Measurements from ENCODE around the gene TCP10L.

GRCh38 chr21:32533053-32533452 is 52.3 kb downstream of the TCP10L start:
- TF ChIP-seq, protein P1, sequence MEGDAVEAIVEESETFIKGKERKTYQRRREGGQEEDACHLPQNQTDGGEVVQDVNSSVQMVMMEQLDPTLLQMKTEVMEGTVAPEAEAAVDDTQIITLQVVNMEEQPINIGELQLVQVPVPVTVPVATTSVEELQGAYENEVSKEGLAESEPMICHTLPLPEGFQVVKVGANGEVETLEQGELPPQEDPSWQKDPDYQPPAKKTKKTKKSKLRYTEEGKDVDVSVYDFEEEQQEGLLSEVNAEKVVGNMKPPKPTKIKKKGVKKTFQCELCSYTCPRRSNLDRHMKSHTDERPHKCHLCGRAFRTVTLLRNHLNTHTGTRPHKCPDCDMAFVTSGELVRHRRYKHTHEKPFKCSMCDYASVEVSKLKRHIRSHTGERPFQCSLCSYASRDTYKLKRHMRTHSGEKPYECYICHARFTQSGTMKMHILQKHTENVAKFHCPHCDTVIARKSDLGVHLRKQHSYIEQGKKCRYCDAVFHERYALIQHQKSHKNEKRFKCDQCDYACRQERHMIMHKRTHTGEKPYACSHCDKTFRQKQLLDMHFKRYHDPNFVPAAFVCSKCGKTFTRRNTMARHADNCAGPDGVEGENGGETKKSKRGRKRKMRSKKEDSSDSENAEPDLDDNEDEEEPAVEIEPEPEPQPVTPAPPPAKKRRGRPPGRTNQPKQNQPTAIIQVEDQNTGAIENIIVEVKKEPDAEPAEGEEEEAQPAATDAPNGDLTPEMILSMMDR (IDR thresholded peaks at IDR 0.05) = no peak
- TF ChIP-seq POLR2A (IDR thresholded peaks at IDR 0.05) = no peak
